ENCODE measurements around the gene MYO1B. TPM values are rescaled to one million over a fixed set of nuclear protein-coding genes. Genes with fewer than 3 reads are reported as not detected.

Gene MYO1B
- total RNA-seq, 1 donor = 246 TPM

GRCh38 chr2:191304939-191305875 is 60.0 kb downstream of the MYO1B start:
- H3K4me3 ChIP-seq (ENCODE audit: insufficient read depth, low read length) = no peak overlapping the region
- peaks cover 34% of the 10 kb centered on the region for H3K4me1 ChIP-seq (ENCODE audit: insufficient read depth, low read length)
- no peaks in the 10 kb centered on the region for H3K9me3 ChIP-seq (ENCODE audit: low read depth, low read length)
- no peaks in the 10 kb centered on the region for H3K27me3 ChIP-seq (ENCODE audit: insufficient read depth, low read length)
- no peak for TF ChIP-seq CTCF (IDR thresholded peaks at IDR 0.05; ENCODE audit: extremely low read depth, low read depth, low read length)
- H2AFZ ChIP-seq (ENCODE audit: low read length) = no peak overlapping the region
- H3K79me2 ChIP-seq (ENCODE audit: insufficient read depth, low read length) = peaks cover 97% of the 10 kb centered on the region
- peaks cover 17% of the 10 kb centered on the region for H3K36me3 ChIP-seq (ENCODE audit: insufficient read depth, low read length)
- H3K4me2 ChIP-seq (ENCODE audit: insufficient read depth, low read length) = peak overlapping the region; percentile 18
- peaks cover 22% of the 10 kb centered on the region for H4K20me1 ChIP-seq (ENCODE audit: insufficient read depth, low read length)
- peak overlapping the region; percentile 34 for H3K27ac ChIP-seq (ENCODE audit: low read depth, low read length)
- DNase-seq (ENCODE audit: insufficient read length, low spot score, missing footprints) = no peak

DNA sequence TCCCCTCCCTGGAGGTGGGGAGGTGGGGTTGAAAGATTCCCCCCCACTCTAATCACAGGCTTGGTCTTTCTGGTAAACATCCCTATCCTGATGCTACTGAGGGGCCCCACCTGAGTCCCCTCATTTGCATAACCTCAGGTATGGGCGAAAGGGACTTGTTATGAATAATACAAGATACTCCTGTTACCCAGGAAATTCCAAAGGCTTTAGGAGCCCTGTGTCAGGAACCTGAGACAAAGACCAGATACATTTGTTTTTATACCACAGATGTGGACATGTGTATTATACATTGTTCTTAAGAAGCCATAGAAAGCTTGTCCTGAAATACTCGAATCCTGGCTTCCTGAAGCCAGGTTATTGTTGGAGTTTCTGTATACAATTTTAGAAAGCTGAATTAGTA is 62.8 kb downstream of the MYO1B start:
- no peak overlapping the region for H3K4me3 ChIP-seq (ENCODE audit: insufficient read depth, low read length)
- no peaks in the 10 kb centered on the region for H3K36me3 ChIP-seq (ENCODE audit: insufficient read depth, low read length)
- DNase-seq (ENCODE audit: insufficient read length, low spot score, missing footprints) = no peak
- H3K4me1 ChIP-seq (ENCODE audit: insufficient read depth, low read length) = peaks cover 31% of the 10 kb centered on the region
- no peak overlapping the region for H3K27ac ChIP-seq (ENCODE audit: low read depth, low read length)
- no peak overlapping the region for H2AFZ ChIP-seq (ENCODE audit: low read length)
- no peaks in the 10 kb centered on the region for H3K9me3 ChIP-seq (ENCODE audit: low read depth, low read length)
- no peaks in the 10 kb centered on the region for H3K27me3 ChIP-seq (ENCODE audit: insufficient read depth, low read length)
- no peak overlapping the region for H3K4me2 ChIP-seq (ENCODE audit: insufficient read depth, low read length)
- TF ChIP-seq CTCF (IDR thresholded peaks at IDR 0.05; ENCODE audit: extremely low read depth, low read depth, low read length) = no peak
- peaks cover 20% of the 10 kb centered on the region for H4K20me1 ChIP-seq (ENCODE audit: insufficient read depth, low read length)
- H3K79me2 ChIP-seq (ENCODE audit: insufficient read depth, low read length) = peaks cover 98% of the 10 kb centered on the region

DNA sequence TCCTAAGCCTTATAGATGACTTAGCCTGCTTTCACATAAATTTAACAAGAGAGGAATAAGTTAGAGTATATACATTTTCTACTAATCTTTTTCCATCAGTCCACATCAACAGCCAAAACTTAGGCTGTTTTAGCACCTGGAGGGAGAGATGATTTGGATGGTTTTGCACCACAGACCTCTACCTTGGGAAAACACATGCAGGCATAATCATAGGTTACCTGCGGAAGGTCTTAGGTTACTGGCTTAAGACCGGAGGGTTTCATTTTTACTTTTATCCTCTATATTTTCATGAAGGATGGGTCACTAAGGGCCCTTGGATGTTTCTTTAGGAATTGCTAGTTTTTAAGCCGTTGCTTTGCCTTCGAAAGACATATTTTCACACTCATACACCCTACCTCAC is 66.0 kb downstream of the MYO1B start:
- no peak for DNase-seq (ENCODE audit: insufficient read length, low spot score, missing footprints)
- no peaks in the 10 kb centered on the region for H3K9me3 ChIP-seq (ENCODE audit: low read depth, low read length)
- no peak overlapping the region for H3K4me3 ChIP-seq (ENCODE audit: insufficient read depth, low read length)
- peaks cover 14% of the 10 kb centered on the region for H3K4me1 ChIP-seq (ENCODE audit: insufficient read depth, low read length)
- no peak for TF ChIP-seq CTCF (IDR thresholded peaks at IDR 0.05; ENCODE audit: extremely low read depth, low read depth, low read length)
- no peaks in the 10 kb centered on the region for H3K27me3 ChIP-seq (ENCODE audit: insufficient read depth, low read length)
- peaks cover 15% of the 10 kb centered on the region for H4K20me1 ChIP-seq (ENCODE audit: insufficient read depth, low read length)
- H3K4me2 ChIP-seq (ENCODE audit: insufficient read depth, low read length) = no peak overlapping the region
- no peaks in the 10 kb centered on the region for H3K36me3 ChIP-seq (ENCODE audit: insufficient read depth, low read length)
- no peak overlapping the region for H2AFZ ChIP-seq (ENCODE audit: low read length)
- H3K27ac ChIP-seq (ENCODE audit: low read depth, low read length) = peak overlapping the region; percentile 50
- H3K79me2 ChIP-seq (ENCODE audit: insufficient read depth, low read length) = peaks cover 94% of the 10 kb centered on the region

GRCh38 chr2:191311627-191312026 is 66.4 kb downstream of the MYO1B start:
- no peak for TF ChIP-seq CTCF (IDR thresholded peaks at IDR 0.05; ENCODE audit: extremely low read depth, low read depth, low read length)
- Histone ChIP-seq H3K4me1 (ENCODE audit: insufficient read depth, low read length) (peaks cover 17% of the 10 kb centered on the region), H3K9me3 (ENCODE audit: low read depth, low read length) (no peaks in the 10 kb centered on the region), H3K36me3 (ENCODE audit: insufficient read depth, low read length) (no peaks in the 10 kb centered on the region), H3K4me3 (ENCODE audit: insufficient read depth, low read length) (no peak overlapping the region), H3K79me2 (ENCODE audit: insufficient read depth, low read length) (peaks cover 94% of the 10 kb centered on the region), H3K4me2 (ENCODE audit: insufficient read depth, low read length) (no peak overlapping the region), H2AFZ (ENCODE audit: low read length) (no peak overlapping the region), H3K27me3 (ENCODE audit: insufficient read depth, low read length) (no peaks in the 10 kb centered on the region), H3K27ac (ENCODE audit: low read depth, low read length) (peak overlapping the region; percentile 50), H4K20me1 (ENCODE audit: insufficient read depth, low read length) (peaks cover 20% of the 10 kb centered on the region)
- peak; percentile 69 for DNase-seq (ENCODE audit: insufficient read length, low spot score, missing footprints)

Measured in osteoblast (primary cell).